Measurements from ENCODE around the gene AKIRIN1. TPM values are rescaled to one million over a fixed set of nuclear protein-coding genes. Genes with fewer than 3 reads are reported as not detected.
"Not testable (repeated sequence)": the region's sequence is repeated elsewhere in the genome, so short reads cannot be mapped to it uniquely, and the experiment has no call there.

AKIRIN1 gene
- total RNA-seq, 1 donor from 2014 or later, result 44.2 TPM

DNA sequence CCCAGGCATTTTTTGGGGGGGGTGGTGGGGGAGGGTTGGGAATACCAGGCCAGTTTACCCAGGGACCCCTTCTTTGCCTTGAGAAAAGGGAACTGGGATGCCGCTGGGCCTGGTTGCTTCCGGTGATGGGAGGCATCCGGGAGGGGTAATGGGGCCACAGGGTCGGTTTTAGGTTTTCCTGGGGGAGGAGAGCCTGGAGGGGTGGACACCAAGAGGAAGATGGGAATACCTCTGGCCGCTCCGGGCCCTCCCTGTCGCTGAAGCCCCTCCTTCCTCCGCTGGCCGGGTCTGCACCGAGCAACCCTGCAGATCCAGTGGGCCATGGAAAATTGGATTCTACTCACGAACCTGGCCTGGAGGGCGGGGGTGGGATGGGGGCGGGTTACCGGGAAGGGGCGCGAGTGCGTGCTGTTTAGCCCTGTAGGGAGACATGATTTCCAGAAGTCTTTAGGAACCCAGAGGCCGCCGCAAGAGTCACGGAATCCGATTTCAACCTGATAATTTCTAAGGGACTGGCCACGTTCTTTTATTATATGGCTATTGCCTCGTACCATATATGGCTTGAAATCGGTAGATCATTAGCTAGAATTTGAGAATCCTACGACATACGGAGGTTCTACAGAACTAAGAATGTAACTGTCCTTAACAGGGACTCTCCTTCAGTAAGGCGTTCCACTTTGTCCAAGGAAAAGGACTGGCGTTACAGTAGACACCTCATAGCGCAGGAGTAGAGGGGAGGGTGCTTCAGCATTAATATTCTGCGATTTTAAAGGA lies 749 bp downstream of the AKIRIN1 start:
- ATAC-seq (peak; percentile 36), DNase-seq (ENCODE audit: low spot score) (no peak)
- intact Hi-C loops (cut with DNase I), result no loop called here

DNA sequence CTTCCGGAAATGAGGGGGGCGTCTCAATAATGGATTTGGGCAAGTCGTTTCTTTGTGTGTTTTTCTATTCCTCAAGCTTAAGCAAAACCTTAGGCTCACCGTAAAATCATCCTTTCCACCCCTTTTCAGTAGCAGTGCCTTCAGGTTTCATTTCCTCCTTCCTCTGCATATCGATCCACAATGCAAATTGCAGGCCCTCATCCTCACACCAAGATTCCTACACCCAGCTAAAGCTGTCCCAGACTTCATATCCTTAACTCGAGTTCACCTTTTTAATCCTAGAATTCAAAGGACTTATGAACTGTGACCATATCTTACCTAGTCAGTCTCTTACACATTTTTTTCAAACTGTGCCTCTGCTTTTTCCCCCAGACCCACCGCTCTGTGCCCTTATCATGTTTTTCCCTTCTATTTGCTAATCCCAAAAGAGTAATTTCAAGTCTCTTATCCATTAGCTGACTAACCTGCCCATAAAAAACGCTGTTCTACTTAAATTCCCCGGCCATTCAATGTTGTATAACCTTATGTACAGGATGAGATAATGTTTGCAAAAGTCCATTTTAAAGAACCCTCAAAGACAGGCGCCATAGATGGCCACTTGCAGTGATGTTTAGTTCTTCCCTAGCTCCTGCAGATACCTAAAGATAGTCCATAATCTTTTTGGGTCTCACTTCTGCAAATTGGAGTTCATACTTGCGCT lies 1.5 kb downstream of the AKIRIN1 start:
- no peak for ATAC-seq
- DNase-seq (ENCODE audit: low spot score), result no peak
- intact Hi-C loops (cut with DNase I), result no loop called here

DNA sequence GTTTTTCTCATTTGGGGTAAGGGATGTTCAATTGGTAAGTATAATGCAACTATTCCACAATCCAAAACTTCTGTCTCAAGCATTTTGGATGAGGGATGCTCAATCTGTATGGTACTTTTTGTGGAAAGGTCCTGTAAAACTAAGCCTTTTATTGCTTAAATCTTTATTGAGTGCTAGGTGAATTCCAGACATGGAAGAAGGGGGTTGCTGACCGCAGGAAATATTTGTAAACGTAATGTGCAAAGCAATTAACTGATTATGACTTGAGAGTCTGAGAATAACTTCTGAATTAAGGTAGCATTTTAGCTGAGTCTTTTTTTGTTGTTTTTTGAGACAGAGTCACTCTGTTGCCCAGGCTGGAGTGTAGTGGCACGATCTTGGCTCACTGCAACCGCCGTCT lies 3.1 kb downstream of the AKIRIN1 start:
- ATAC-seq, result no peak
- intact Hi-C loops (cut with DNase I), result no loop called here
- no peak for DNase-seq (ENCODE audit: low spot score)

DNA sequence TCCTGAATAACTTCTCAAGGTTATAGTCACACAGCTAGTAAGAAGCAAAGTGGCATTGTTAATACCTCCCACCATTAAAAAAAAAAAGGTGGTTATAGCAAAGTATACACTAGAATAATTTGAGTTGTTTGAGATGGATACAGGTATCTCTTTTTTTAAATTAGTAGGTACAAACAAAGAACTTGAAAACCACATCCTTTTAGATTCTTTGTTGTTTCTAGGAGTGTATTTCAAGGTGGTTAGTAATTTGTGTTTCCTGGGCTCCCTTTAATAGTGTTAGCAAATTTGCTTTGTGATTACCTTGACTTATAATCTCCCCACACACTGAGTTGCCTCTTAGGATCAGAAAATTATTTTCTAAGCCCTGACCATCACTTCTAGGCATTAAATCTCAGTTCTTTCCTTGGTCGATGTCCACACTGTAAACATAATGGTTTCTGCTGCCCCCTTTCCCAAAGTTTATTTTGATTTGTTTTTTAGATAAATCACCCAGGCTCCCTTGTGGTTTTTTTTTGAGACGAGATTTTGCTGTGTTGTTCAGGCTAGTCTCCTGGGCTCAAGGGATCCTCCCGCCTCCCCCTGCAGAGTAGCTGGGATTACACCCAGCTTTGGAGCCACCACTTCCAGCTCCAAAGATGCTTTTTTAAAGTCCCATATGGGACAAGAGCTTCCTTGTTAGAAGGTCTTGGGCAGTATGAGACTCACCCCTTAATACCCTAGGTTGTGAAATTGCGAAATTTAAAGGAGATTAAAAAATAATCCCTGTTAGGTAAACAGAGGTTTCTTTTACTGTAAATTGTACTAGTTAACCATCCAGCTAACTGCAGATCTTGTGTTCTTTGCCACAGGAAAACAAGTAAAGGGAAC lies 6.2 kb downstream of the AKIRIN1 start:
- intact Hi-C loops (cut with DNase I), result no loop called here
- no peak for DNase-seq (ENCODE audit: low spot score)
- ATAC-seq, result no peak

DNA sequence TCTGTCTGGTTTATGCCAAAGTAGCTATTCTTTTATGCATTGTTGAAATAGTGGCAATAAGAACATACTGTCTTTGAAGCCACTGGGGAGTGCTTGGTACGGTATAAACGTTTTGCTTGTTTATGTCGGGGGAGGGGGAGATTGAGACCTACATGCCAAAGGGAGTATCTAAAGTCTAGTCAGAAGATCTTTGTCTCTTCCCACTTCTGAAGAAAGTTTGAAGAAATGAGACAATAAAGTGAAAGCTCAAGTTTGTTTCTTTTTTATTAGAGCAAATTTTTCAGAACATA lies 6.8 kb downstream of the AKIRIN1 start:
- intact Hi-C loops (cut with DNase I), result no loop called here
- ATAC-seq (no peak), DNase-seq (ENCODE audit: low spot score) (no peak)

DNA sequence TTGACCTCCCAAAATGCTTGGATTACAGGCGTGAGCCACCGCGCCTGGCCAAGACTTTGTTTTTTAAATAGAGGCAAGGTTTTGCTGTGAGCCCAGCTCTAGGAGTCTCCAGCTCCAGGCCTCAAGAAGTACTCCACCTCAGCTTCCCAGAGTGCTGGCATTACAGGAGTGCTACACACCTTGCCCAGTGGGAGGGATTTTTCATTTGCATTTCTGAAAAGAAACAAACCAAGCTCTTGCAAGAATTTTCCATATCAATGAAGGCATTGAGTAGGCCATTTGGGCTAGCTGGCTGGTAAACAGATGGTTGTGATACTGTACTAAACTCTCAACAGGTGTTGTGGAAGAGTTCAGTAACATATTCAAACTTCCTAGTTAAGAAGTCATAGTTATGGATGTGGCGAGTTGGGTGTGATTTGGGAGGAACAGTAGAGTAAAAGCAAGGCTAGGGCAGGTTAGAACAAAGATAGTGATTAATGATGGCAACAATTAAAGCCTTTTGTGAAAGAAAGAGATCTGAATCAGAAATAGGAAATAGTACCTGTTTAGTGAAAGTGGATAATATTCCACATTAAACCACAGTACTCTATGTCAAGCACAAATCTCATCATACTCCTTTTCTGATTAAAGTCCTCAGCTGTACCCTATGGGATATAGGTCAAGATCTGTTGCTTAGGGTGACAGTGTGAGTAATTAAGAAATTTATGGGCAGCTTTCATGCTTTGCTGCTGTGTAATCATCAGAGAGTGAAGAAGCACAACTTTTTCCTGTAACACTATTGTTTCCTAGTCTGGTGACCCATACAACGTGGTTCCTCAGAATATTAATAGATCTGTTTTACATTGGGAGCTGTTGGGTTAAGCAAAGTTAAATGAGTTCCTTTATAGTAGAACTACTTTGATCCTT lies 10.7 kb downstream of the AKIRIN1 start:
- DNase-seq (ENCODE audit: low spot score) (no peak), ATAC-seq (no peak)
- intact Hi-C loops (cut with DNase I), result no loop called here

DNA sequence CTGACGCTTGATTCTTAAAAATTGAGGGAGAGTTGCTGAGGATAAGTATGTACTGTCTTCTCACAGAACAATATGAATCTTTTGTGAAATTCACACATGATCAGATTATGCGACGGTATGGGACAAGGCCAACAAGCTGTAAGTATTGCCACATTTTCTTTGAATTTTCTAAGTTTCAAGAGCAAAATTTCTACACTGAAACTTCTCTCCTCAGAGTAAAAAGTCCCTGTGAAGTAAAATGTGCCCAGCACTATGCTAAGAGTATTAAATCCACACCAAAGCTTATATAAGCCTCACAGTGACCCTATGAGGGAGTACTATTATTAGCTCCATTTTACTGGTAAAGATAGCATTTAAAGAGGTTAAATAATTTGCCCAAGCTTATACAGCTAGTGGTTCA lies 12.2 kb downstream of the AKIRIN1 start:
- DNase-seq (ENCODE audit: low spot score) (no peak), ATAC-seq (peak; percentile 45)
- intact Hi-C loops (cut with DNase I), result no loop called here

DNA sequence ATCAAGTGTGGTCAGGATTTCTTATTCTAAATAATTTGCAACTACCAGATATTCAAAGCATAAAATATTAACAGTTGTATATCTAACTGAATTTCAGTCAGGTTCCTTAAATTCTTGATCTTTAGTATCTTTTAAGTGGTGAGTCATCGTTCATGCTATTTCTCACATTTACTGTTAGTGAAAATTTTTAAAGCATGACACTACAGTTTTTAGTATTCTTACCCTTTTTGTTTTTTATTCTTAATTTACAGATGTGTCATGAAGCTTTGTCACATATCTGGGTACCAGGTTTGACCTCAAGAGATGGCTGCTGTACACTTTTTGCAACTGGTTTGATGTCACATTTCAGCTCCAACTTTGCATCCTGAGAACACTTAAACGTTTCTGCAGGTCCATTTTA lies 12.7 kb downstream of the AKIRIN1 start:
- no peak for DNase-seq (ENCODE audit: low spot score)
- ATAC-seq, result no peak
- intact Hi-C loops (cut with DNase I), result no loop called here

DNA sequence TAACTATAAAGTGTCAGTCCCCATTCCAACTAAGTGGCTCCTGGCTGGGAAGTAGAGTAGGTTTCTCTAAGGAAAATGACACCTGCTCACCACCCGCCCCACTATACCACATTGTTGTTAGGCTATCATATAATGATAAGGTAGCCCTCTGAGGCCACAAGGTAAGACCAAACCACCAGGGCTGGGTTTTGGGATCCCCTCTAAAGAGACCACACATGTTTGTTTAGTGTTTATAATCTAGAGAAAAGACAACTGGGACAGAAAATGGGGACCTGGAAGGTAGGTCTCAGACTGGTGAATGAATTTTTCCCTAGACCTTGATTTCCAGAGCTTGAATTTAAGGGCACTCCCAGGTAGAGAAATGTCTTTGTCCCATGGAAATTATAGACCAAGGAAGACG lies 15.2 kb downstream of the AKIRIN1 start:
- no peak for DNase-seq (ENCODE audit: low spot score)
- intact Hi-C loops (cut with DNase I), result no loop called here
- ATAC-seq, result no peak

DNA sequence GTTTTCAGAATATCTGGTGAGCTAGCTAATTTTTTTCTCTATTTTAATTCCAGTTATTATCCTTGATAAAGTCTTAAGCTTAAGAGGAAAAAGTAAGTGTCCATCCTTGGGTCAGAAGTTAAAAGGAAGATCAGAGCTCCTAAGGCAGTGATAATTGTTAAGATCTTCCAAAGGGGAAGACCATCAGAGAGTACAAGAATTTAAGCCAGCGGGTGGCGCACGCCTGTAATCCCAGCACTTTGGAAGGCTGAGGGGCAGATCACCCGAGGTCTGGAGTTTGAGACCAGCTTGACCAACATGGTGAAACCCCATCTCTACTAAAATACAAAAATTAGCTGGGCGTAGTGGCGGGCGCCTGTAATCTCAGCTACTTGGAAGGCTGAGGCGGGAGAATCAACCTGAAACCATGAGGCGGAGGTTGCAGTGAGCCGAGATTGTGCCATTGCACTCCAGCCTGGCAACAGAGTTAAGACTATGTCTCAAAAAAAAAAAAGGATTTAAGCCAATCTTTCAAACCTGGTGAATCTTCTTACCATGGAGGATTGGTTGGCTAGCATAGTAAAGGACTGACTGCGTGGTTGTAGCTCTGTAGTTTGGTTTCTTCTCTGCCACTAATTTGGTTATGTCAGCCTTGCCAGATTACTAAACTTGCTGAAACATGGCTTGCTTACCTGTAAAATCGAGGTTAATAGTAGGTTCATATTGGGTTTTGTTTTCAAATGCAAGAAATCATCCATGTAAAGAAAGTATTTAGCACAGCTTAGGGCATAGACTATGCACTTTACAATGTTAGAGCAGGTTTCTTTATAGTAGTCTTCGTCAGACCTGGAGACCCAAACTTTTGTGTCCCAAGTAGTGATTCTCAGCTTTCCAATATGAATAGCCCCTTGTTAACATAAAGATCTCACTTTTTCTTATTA lies 15.9 kb downstream of the AKIRIN1 start:
- intact Hi-C loops (cut with DNase I), result no loop called here
- DNase-seq (ENCODE audit: low spot score) (no peak), ATAC-seq (no peak)

DNA sequence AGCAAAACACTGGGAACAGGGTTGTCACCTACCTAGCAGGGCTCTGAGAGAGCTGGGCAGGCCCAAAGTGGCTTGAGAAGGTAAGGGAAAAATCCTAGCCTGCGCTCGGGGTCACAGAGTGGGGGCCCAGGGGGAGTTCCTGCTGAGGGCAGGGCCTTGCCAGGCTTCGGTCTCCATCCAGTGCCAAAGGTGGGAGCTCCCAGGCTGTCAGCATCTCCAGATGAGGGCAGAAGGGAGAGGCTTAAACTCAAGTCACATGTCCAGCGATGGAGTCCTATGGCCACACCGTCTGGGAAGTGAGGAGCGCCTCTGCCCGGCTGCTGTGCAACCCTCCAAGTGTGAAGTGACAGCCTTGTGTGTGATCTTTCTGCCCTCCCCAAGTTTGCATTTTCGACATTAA lies 23.9 kb downstream of the AKIRIN1 start:
- DNase-seq (ENCODE audit: low spot score); ATAC-seq; intact Hi-C loops (cut with DNase I): not testable (repeated sequence)

DNA sequence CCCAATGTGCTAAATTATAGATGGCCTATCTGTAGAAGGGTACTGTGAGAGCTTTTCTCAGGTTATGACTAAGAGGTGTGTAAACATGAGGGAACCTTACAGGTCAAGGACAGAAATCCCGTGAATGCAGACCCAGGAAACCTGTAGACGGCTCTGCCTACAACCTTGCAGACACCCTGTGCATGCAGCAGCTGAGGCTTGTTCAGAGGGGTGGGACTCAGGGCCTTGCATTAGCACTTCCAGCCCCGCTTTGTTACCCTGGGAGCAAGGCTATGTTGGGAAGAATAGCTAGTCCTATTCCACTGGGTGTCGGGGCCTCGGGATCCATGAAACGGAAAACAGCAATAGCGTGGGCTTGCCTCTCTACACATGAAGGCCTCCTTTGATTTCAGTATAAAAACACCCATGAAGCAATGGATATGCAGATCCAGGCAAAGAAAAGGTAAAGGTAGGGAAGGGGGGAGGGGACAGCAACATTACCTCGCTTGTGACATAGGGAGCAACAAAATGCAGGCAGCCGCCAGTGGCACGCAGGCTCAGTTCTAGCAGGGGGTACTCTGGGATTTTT lies 25.6 kb downstream of the AKIRIN1 start:
- intact Hi-C loops (cut with DNase I), result no loop called here
- DNase-seq (ENCODE audit: low spot score), result peak; percentile 13
- no peak for ATAC-seq

DNA sequence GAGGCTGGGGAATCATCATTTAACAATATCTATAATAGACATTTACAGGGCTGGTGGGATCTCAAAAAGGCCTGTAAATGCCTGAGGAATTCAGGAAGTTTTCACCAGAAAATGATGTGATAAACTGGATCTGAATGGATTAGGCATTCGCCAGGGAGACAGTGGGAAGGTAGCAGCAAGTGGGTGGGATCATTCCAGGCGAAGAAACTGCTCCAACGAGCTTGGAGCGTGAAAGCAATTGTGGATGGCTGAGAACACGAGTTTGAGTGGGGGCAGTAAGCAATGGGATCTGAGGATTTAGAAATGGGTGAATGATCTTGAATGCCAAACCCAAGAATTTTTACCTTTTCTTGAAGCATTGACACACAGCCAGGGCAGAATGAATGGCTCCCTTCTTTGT lies 26.2 kb downstream of the AKIRIN1 start:
- intact Hi-C loops (cut with DNase I), result no loop called here
- no peak for DNase-seq (ENCODE audit: low spot score)
- ATAC-seq, result no peak

DNA sequence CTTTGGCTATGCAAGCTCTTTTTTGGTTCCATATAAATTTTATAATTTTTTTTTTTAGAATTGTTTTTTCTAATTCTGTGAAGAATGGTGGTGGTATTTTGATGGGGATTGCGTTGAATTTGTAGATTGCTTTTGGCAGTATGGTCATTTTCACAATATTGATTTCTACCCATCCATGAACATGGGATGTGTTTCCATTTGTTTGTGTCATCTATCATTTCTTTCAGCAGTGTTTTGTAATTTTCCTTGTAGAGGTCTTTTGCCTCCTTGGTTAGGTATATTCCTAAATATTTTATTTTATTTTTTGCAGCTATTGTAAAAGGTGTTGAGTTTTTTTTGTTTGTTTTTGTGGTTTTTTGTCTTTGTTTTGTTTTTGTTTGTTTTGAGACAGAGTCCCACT lies 29.4 kb downstream of the AKIRIN1 start:
- intact Hi-C loops (cut with DNase I); ATAC-seq; DNase-seq (ENCODE audit: low spot score): not testable (repeated sequence)

DNA sequence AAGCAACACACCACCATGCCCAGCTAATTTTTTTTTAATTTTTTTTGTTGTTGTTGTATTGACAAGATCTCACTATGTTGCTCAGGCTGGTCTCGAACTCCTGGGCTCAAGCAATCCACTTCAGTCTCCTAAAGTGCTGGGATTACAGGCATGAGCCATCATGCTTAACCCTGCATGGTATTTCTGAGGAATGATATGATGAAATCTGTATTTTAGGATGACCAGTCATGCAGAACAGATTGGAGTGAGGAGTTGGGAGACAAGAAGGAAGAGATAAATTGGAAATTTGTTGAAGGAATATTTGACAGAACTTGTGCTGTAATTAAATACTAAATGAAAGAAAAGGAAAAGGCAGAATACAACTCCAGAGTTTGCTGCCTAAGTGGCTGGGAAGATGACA lies 30.4 kb downstream of the AKIRIN1 start:
- DNase-seq (ENCODE audit: low spot score), result no peak
- intact Hi-C loops (cut with DNase I), result no loop called here
- no peak for ATAC-seq

DNA sequence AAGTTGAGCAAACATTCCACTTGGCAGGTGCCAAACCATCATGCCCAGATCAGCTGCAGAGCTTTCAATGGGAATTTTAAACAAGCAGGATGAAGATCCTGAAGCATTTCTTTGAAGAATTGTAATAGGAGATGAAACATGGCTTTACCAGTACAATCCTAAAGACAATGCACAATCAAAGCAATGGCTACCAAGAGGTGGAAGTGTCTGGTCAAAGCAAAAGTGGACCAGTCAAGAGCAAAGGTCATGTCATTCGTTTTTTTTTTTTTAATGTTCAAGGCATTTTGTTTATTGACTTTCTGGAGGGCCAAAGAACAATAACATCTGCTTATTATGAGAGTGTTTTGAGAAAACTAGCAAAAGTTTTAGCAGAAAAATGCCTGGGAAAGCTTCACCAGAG lies 32.1 kb downstream of the AKIRIN1 start:
- intact Hi-C loops (cut with DNase I), result no loop called here
- ATAC-seq, result no peak
- DNase-seq (ENCODE audit: low spot score), result no peak

DNA sequence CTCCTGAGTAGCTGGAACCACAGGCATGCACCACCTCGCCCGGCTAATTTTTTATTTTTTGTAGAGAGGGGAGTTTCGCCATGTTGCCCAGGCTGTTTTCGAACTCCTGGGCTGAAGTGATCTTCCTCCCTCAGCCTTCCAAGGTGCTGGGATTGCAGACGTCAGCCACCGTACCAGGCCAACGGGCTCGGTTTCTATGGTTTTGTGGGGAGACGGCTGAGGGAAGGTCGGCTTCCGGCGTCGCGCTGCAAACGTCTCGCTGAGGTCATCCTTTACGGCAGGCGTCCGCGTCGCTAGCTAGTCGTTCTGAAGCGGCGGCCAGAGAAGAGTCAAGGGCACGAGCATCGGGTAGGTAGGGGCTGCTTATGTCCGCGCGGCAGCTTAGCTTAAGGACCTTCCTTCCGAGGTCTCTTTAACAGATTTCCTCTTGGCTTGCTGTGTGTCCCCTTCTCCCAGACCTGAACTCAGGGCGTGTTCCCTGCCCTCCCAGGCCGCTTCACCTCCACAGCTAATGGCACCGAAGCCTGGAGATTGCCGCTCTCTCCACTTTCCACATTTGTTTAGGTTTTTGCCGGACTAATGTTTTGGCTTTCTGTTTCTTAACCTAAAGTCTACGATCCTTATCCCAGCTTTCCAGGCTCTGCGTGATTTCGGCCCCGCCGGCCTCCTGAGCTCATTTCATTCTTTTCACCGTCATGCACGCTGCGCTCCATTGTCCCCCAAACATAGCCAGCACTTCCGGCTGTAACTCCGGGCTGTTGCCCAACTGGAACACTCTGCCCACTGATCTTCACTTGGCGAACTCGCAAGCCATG lies 35.2 kb downstream of the AKIRIN1 start, which contains the start of gene NDUFS5:
NDUFS5 (plus strand) TSS at position 300 of the 815 bp plus-strand sequence. CDS start 2,375 bp downstream, outside the sequence.
- DNase-seq (ENCODE audit: low spot score), result peak; percentile 93
- intact Hi-C loops (cut with DNase I), result no loop called here
- peak; percentile 98 for ATAC-seq

All from sciatic nerve (tissue), 2 donors.